ENCODE results near the gene LRRC61.

Gene LRRC61

GRCh38 chr7:150332852-150333635 is 9.9 kb downstream of the LRRC61 start:
- DNase-seq, result no peak

GRCh38 chr7:150333659-150334058 is 10.5 kb downstream of the LRRC61 start:
- DNase-seq, result no peak

GRCh38 chr7:150334108-150334507 is 11.0 kb downstream of the LRRC61 start:
- no peak for DNase-seq

GRCh38 chr7:150335108-150335773 is 12.1 kb downstream of the LRRC61 start:
- DNase-seq, result no peak

DNA sequence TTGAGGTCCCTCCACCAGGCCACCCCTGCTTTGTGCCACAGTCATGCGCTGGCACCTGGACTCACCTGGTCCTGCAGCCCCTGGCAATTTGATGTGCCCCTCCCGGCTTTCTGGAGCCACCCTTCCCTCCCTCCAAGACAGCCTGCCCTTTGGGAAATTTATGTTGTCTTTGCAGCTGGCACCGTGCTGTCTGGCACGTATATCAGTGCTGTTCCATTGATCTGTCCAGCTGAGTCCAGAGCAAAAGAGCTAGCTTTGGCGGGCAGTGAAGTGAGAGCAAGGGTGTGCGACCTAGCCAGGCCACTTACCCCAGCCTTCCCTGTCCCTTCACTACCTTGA is 12.6 kb downstream of the LRRC61 start:
- no peak for DNase-seq

GRCh38 chr7:150336746-150337145 is 13.6 kb downstream of the LRRC61 start:
- DNase-seq, result no peak

GRCh38 chr7:150337179-150337578 is 14.0 kb downstream of the LRRC61 start:
- DNase-seq, result no peak

- DNase-seq, result no peak
These were observed 14.5 kb downstream of the LRRC61 start for GRCh38 chr7:150337659-150338081.

DNA sequence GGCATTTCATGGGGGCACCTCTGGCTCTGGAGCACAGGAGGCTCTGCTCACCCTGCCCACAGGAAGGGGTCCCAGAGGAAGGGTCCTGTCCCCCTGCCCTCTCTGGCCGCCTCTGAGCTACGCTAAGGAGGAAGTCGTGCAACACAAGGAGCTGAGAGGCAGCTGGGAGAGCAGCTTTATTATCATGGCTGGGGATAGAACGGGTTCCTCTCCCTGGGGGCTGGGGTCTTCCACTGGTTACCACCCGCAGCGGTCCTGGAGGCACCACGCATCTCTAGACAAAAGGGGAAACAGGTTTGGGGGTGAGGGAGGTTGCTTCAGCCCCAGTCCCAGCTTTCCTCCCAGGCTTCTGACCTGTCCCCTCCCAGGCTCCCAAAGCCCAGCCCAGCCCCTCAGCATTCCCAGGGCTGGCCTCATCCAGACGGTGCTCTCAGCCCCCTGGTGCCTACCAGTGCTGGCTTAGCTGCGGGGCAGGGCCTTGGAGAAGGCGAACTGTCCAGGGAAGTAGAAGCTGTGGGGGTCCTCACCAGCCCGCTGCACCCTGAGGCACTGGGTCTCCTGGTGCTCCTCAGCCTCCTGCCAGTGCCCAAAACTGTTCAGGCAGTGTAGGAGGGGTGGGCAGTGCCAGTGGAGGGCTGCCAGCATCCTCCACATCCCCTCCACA is 15.1 kb downstream of the LRRC61 start:
- no peak for DNase-seq

DNA sequence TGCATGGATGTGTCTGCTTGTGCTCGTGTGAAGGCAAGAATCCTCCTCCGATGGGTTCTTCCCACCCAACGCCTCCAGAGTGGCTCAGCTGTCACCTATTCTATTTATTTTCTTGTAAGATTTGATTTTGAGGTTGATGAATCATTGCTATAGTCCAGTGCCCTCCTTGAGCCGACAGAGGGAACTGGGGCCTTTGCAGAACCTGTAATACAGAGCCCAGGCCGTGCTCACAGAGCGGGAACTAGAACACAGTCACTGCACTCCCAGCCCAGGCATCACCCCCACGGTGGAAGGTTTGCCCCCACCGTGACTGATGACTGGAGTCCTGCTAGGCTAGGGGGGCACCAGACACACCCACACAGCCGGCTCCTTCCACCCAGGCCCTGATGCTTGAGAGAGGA is 16.3 kb downstream of the LRRC61 start:
- DNase-seq, result no peak

DNA sequence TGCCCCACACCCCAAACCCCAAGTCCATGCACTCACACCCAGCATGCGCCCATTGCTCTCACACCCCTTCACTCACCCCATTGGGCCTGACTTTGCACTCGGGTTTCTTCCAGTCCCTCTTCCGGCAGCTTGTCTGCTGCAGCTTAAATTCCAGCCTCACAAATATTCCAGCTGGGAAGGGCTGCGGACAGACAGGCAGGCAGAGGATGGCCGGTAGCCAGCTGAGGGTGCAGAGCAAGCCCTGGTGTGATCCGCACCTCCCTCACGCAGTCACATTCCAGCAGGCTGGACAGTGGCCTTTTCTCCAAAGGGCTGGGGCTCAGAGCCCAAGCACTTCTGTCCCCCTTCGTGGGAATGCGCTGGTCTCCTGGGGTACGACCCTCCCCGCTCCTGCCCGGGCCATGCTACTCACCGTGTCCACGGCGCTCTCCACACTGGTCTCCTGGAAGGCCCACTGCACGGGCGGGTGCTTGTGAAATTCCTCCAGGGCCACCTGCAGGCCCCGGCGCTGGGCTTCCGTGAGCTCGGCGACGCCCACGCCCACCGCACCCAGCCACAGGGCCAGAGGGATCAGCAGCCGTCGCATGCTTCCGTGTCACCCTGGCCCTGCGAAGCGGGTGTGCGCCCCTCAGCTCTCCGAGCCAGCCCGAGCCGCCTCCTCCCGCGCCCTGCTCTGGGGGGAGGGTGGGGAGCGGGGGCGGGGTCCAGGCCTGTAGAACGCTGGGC is 17.0 kb downstream of the LRRC61 start:
- no peak for DNase-seq

- DNase-seq, result no peak
These were observed 17.7 kb downstream of the LRRC61 start for GRCh38 chr7:150340875-150341262.

DNA sequence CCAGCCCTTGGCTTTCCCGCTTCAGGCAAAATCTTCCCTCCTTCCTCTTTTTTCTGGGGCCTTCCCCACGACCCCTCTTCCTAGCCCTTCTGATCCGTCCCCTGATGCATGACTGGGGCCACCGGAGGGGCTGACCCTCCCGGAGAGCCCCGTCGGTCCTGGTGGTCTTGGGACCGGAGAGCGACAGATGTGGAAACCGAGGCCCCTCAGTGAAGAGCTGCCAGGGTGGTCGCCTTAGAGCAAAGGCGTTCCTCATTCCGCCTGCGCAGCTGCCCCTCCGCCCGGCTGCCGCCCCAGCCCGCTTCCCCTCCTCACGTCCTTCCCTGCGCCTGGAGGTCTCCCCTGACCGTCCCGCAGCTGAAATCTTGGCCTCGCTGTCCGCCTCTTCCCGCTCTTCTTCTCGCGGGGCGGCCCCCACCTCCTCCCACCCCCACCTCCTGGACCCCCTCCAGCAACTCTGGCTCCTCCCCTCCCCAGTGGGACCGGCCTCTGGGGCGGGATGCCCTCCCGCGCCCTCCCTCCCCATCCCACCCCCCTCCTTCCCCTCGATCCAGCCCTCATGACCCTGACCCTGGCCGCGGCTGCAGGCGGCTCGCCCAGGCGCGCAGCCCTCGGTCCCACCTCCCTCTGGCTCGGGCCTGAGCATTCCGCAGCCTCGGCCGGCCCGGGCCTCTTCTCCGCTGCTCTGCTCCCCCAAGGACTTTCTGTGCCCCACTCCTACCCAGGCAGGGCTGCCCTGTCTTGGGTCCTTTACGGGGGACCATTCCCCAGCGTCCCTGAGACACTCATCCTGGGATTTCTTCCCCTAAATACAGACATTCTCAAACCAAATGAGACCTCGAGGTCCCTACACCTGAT is 18.3 kb downstream of the LRRC61 start, which contains the start of gene RARRES2:
RARRES2 (minus strand) TSS at position 367 of the 858 bp plus-strand sequence. CDS start 1,020 bp downstream, outside the sequence.
- peak in 1 of 2 donors; percentile 26 for DNase-seq

- no peak for DNase-seq
These were observed 18.9 kb downstream of the LRRC61 start for GRCh38 chr7:150342121-150342408.

DNA sequence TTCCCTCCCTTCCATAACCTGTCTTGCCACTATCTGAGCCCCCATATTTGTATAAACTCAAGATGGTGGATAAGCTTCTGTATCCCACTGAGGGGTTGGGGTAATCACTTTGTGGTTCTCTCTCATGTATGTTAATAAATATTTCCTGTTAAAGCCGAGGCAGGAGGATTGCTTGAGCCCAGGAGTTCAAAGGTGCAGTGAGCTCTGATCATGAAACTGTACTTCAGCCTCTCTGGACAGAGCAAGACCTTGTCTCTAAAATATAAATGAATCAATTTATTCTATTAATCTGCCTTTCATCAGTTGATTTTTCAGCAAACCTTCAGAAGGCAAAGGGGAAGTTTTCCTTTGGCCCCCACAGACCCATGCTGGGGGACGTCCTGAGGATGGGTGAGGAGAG is 20.1 kb downstream of the LRRC61 start:
- DNase-seq, result no peak

- DNase-seq, result no peak
These were observed 21.1 kb downstream of the LRRC61 start for GRCh38 chr7:150344299-150344698.

GRCh38 chr7:150345012-150345411 is 21.9 kb downstream of the LRRC61 start:
- no peak for DNase-seq

DNA sequence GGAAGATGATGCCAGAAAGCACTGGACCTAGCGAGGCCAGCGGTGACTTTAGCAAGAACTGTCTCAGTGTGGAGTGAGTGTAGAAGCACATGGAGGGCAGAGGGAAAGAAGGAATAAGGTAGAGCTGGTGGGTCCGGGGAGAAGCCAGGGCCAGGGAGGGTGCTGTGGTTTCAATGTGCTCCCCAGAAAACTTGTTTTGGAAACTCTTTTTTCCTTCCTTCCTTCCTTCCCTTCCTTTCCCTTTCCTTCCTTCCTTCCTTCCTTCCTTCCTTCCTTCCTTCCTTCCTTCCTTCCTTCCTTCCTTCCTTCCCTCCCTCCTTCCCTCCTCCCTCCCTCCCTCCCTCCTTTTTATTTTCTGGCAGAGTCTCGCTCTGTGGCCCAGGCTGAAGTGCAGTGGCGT is 23.8 kb downstream of the LRRC61 start:
- DNase-seq, result no peak

GRCh38 chr7:150351587-150352194 is 28.5 kb downstream of the LRRC61 start:
- DNase-seq, result no peak

DNA sequence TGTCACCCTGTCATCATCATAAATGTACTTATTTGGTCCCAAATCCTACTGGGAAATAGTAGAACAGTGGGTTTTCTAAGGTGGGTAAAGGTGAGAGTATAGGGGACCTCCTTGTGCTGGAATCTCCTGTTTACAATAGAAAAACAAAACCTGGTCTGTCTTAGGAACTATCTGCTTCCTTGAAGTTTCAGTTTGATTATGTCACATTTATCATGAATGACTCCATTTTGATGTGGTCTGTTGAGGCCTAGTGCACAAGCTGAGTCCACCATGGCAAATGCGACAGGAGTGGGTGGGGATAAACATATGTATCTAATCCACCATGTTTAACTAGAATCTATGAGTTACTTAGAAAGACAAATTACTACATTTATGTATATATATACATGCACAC is 32.5 kb downstream of the LRRC61 start:
- no peak for DNase-seq

- DNase-seq, result no peak
These were observed 33.2 kb downstream of the LRRC61 start for GRCh38 chr7:150356265-150356897.

DNA sequence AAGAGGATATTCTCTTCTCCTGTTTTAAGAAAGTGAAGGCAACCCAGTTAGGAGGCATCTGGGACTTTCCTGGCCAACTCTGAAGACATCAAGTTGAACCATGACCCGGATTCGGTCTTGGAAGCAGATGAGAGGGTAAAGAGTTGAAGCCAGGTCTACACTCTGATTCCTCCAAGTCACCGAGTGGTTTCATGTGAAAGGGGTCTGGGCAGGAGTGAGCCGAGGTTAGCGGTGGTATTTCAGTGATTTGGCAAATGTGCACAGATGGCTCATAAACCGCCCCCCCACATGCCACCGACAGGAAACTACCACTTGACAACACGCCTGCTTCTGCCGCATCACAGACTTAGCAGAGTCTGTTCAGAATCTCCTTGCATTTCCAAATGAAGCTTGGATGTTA is 34.1 kb downstream of the LRRC61 start:
- DNase-seq, result no peak
